NB4 (cell line): ENCODE data around the gene COL4A4.

Experiments
- CTCF ChIP-seq: IDR thresholded peaks from one replicate; pipeline ENCODE4 v1.5.1; 2012; ENCODE audit warnings: low read depth, low read length
- MAX ChIP-seq: IDR thresholded peaks from 2 replicates; pipeline ENCODE4 v1.6.1; 2011; ENCODE audit warnings: low read depth, low read length
- POLR2A ChIP-seq: IDR thresholded peaks from 2 replicates; pipeline ENCODE4 v1.6.1; 2011; ENCODE audit warnings: mild to moderate bottlenecking; ENCODE audit not compliant: insufficient read length; ENCODE audit errors: extremely low read depth

DNA sequence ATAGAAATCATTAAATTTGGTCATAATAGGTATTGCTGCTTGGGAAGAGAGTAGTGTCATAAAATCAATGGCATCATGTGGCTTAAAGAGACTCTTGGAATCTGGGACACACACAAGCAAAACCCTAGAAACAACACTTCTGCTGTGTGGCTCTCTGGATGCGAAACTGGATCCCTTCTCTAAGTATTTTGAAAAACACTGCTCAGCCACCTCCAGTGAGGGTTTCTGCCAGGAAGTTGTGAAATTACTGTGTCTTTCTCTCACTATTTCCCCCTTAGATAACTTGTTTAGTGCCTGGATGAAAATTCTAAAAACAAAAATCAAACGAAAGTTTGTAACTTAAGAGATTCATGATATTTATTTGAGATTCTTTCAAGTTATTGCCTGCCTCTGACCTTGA, 164.3 kb downstream of the COL4A4 start:
- no peak for TF ChIP-seq CTCF
- no peak for TF ChIP-seq POLR2A
- TF ChIP-seq MAX = no peak
